ENCODE measurements around the gene CD163L1. TPM values are rescaled to one million over a fixed set of nuclear protein-coding genes. Genes with fewer than 3 reads are reported as not detected.

Gene CD163L1
- total and polyA plus RNA-seq, 9 of the 15 experiments (the other 6 are each of a cell fraction or from before 2014, with no cell fraction given) = 0.54 to 9.2 (median 2.0) TPM

DNA sequence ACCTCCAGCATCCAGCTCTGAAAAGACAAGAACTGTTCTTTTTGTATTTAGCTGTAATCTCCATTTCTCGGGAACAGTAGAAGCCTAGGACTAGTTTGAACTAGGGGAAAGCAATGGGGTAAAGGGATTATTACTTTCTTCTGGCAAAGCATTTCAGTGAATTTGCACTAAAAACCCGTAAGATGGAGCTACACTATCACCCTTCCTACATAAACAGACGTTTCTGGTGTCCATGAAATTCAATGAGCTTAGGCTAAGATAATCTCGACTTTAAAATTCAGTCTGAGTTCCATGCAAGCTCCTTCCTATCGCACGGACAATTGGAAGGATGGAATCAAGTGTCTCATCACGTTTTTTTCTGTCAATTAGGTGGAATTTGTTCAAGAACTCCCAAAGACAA lies 116.0 kb downstream of the CD163L1 start:
- Histone ChIP-seq H3K79me2 (ENCODE audit: control insufficient read depth, insufficient read depth, low read length) (no peaks in the 10 kb centered on the region), H3K9me3 (replicated peaks; ENCODE audit: control insufficient read depth, insufficient read depth, low read depth, low read length) (no peaks in the 10 kb centered on the region), H3K9me1 (ENCODE audit: control insufficient read depth, insufficient read depth, low read length) (no peaks in the 10 kb centered on the region), H4K20me1 (replicated peaks; ENCODE audit: control insufficient read depth, insufficient read depth, low read length) (no peaks in the 10 kb centered on the region), H3K4me3 (no peak overlapping the region), H3K4me1 (replicated peaks in 1 of 2; ENCODE audit: control insufficient read depth in 2 of 2, insufficient read depth in 2 of 2, low read length in 2 of 2) (no peaks in the 10 kb centered on the region), H3K27me3 (ENCODE audit: control insufficient read depth in 2 of 2, insufficient read depth in 2 of 2, low read length in 2 of 2) (no peaks in the 10 kb centered on the region), H3K36me3 (ENCODE audit: control insufficient read depth, insufficient read depth, low read length) (no peaks in the 10 kb centered on the region), H3K9ac (ENCODE audit: insufficient read depth in 1 of 2, low read depth in 2 of 2, low read length in 2 of 2) (no peak overlapping the region), H3K27ac (ENCODE audit: extremely low read depth, low read depth, low read length) (no peak overlapping the region), H2AFZ (ENCODE audit: low read depth, low read length) (peak overlapping the region; percentile 55; the same call in 1 of the 2 replicates), H3K4me2 (ENCODE audit: insufficient read depth, low read length) (no peak overlapping the region; the same call in 1 of the 2 replicates)
- in situ Hi-C loops (cut with MboI) (no loop called here), intact Hi-C loops (cut with micrococcal nuclease) (loop anchor here (2.0 to 10.0 kb wide), 2 partner anchors 133 to 307 kb away; no protein-coding TSS in a partner anchor)
- ChIA-PET POLR2A (interaction anchor here (0.9 kb wide), 1 partner anchor 9 kb away, joined by 3 read pairs; no protein-coding TSS in a partner anchor), CTCF (ENCODE audit: low intra/inter-chr PET ratio) (no interaction called here)
- FAIRE-seq (peak; percentile 49), DNase-seq (ENCODE audit: extremely low read depth in 1 of 4, low spot score in 3 of 4) (no peak), ATAC-seq (no peak)
- WGBS (ENCODE audit: insufficient coverage, low coverage, missing lambda C conversion rate) = 14% methylated on average over 7 of the region's 7 CpGs
- no TSS peak for BruUV-seq (replicated peaks)
- TF ChIP-seq HMG20B (CRISPR knock-in tag; IDR thresholded peaks at IDR 0.05) = no peak
- TF ChIP-seq, protein P1, sequence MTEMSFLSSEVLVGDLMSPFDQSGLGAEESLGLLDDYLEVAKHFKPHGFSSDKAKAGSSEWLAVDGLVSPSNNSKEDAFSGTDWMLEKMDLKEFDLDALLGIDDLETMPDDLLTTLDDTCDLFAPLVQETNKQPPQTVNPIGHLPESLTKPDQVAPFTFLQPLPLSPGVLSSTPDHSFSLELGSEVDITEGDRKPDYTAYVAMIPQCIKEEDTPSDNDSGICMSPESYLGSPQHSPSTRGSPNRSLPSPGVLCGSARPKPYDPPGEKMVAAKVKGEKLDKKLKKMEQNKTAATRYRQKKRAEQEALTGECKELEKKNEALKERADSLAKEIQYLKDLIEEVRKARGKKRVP (CRISPR knock-in tag; IDR thresholded peaks at IDR 0.05) = no peak
- TF ChIP-seq NR2F6 (CRISPR knock-in tag; IDR thresholded peaks at IDR 0.05) = no peak
- TF ChIP-seq RAD21 (CRISPR knock-in tag; conservative IDR thresholded peaks at IDR 0.05 in 1 of 2, IDR thresholded peaks at IDR 0.05 in 1 of 2) = peak; percentile 54 to 66
- TF ChIP-seq, protein P2, sequence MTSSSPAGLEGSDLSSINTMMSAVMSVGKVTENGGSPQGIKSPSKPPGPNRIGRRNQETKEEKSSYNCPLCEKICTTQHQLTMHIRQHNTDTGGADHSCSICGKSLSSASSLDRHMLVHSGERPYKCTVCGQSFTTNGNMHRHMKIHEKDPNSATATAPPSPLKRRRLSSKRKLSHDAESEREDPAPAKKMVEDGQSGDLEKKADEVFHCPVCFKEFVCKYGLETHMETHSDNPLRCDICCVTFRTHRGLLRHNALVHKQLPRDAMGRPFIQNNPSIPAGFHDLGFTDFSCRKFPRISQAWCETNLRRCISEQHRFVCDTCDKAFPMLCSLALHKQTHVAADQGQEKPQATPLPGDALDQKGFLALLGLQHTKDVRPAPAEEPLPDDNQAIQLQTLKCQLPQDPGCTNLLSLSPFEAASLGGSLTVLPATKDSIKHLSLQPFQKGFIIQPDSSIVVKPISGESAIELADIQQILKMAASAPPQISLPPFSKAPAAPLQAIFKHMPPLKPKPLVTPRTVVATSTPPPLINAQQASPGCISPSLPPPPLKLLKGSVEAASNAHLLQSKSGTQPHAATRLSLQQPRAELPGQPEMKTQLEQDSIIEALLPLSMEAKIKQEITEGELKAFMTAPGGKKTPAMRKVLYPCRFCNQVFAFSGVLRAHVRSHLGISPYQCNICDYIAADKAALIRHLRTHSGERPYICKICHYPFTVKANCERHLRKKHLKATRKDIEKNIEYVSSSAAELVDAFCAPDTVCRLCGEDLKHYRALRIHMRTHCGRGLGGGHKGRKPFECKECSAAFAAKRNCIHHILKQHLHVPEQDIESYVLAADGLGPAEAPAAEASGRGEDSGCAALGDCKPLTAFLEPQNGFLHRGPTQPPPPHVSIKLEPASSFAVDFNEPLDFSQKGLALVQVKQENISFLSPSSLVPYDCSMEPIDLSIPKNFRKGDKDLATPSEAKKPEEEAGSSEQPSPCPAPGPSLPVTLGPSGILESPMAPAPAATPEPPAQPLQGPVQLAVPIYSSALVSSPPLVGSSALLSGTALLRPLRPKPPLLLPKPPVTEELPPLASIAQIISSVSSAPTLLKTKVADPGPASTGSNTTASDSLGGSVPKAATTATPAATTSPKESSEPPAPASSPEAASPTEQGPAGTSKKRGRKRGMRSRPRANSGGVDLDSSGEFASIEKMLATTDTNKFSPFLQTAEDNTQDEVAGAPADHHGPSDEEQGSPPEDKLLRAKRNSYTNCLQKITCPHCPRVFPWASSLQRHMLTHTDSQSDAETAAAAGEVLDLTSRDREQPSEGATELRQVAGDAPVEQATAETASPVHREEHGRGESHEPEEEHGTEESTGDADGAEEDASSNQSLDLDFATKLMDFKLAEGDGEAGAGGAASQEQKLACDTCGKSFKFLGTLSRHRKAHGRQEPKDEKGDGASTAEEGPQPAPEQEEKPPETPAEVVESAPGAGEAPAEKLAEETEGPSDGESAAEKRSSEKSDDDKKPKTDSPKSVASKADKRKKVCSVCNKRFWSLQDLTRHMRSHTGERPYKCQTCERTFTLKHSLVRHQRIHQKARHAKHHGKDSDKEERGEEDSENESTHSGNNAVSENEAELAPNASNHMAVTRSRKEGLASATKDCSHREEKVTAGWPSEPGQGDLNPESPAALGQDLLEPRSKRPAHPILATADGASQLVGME (CRISPR knock-in tag; IDR thresholded peaks at IDR 0.05) = no peak
- TF ChIP-seq SMARCE1 (IDR thresholded peaks at IDR 0.05) = no peak
- TF ChIP-seq, protein P3, sequence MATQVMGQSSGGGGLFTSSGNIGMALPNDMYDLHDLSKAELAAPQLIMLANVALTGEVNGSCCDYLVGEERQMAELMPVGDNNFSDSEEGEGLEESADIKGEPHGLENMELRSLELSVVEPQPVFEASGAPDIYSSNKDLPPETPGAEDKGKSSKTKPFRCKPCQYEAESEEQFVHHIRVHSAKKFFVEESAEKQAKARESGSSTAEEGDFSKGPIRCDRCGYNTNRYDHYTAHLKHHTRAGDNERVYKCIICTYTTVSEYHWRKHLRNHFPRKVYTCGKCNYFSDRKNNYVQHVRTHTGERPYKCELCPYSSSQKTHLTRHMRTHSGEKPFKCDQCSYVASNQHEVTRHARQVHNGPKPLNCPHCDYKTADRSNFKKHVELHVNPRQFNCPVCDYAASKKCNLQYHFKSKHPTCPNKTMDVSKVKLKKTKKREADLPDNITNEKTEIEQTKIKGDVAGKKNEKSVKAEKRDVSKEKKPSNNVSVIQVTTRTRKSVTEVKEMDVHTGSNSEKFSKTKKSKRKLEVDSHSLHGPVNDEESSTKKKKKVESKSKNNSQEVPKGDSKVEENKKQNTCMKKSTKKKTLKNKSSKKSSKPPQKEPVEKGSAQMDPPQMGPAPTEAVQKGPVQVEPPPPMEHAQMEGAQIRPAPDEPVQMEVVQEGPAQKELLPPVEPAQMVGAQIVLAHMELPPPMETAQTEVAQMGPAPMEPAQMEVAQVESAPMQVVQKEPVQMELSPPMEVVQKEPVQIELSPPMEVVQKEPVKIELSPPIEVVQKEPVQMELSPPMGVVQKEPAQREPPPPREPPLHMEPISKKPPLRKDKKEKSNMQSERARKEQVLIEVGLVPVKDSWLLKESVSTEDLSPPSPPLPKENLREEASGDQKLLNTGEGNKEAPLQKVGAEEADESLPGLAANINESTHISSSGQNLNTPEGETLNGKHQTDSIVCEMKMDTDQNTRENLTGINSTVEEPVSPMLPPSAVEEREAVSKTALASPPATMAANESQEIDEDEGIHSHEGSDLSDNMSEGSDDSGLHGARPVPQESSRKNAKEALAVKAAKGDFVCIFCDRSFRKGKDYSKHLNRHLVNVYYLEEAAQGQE (IDR thresholded peaks at IDR 0.05; ENCODE audit: borderline replicate concordance) = peak; percentile 71; the same call in 1 of the 2 replicates
- TF ChIP-seq, protein P3 (CRISPR knock-in tag; IDR thresholded peaks at IDR 0.05; ENCODE audit: low read depth) = no peak

Data from K562 (cell line).